Measurements from ENCODE around the gene ASB10. TPM values are rescaled to one million over a fixed set of nuclear protein-coding genes. Genes with fewer than 3 reads are reported as not detected.

ASB10 gene
- polyA plus RNA-seq, 2 of the 4 experiments (the other 2 are of a cell fraction): not detected

DNA sequence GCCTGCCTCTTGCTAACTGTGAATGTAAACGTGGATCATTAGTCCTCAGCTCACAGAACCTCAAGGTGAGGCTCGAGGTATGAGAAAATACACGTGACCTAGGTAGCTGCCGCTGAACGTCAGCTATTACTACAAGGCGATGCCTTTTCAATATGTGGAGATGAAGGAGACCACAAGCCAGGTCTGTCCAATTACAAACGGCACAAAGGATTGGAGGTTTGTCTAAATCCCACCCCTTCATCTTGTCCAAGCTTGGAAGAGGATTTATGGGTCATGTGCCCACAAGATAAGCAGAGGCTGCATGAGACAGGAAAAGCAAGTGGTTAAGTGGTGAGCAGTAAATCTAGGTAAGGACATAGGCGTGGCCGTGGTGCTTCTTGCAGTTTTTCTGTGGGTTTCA lies 19.9 kb upstream of the ASB10 start (continued):
- no peak for TF ChIP-seq CTCF (IDR thresholded peaks at IDR 0.05)
- no peak for TF ChIP-seq REST (IDR thresholded peaks at IDR 0.05)
- TF ChIP-seq MAX (IDR thresholded peaks at IDR 0.05): no peak

- Histone ChIP-seq H3K4me2 (no peak overlapping the region), H3K4me1 (no peaks in the 10 kb centered on the region), H3K27ac (no peak overlapping the region), H3K4me3 (no peak overlapping the region), H3K9me3 (no peaks in the 10 kb centered on the region)
- DNase-seq (ENCODE audit: low read depth in 1 of 2, low spot score in 1 of 2) (no peak), ATAC-seq (no peak), FAIRE-seq (no peak)
- TF ChIP-seq NR3C1 (IDR thresholded peaks at IDR 0.05) (no peak), TFCP2L1 (CRISPR knock-in tag; IDR thresholded peaks at IDR 0.05) (no peak), NPAS2 (CRISPR knock-in tag; IDR thresholded peaks at IDR 0.05; ENCODE audit: borderline replicate concordance) (no peak), MAX (IDR thresholded peaks at IDR 0.05) (no peak), RAD21 (conservative IDR thresholded peaks at IDR 0.05 in 1 of 2, IDR thresholded peaks at IDR 0.05 in 1 of 2) (no peak), ZSCAN20 (CRISPR knock-in tag; IDR thresholded peaks at IDR 0.05) (no peak), GATA3 (IDR thresholded peaks at IDR 0.05; ENCODE audit: borderline replicate concordance) (no peak), CBX2 (IDR thresholded peaks at IDR 0.05; ENCODE audit: borderline replicate concordance, low read depth) (no peak), HEYL (CRISPR knock-in tag; IDR thresholded peaks at IDR 0.05) (no peak), FOSB (CRISPR knock-in tag; IDR thresholded peaks at IDR 0.05) (no peak), EHMT2 (IDR thresholded peaks at IDR 0.05; ENCODE audit: low read depth) (no peak), MYC (IDR thresholded peaks at IDR 0.05; ENCODE audit: borderline replicate concordance, low read length) (no peak), SMC3 (IDR thresholded peaks at IDR 0.05) (no peak), ESRRA (IDR thresholded peaks at IDR 0.05; ENCODE audit: borderline replicate concordance, low read length) (no peak), JUNB (IDR thresholded peaks at IDR 0.05) (no peak), PHF8 (IDR thresholded peaks at IDR 0.05; ENCODE audit: borderline replicate concordance, low read depth) (no peak)
- TF ChIP-seq, protein P1, sequence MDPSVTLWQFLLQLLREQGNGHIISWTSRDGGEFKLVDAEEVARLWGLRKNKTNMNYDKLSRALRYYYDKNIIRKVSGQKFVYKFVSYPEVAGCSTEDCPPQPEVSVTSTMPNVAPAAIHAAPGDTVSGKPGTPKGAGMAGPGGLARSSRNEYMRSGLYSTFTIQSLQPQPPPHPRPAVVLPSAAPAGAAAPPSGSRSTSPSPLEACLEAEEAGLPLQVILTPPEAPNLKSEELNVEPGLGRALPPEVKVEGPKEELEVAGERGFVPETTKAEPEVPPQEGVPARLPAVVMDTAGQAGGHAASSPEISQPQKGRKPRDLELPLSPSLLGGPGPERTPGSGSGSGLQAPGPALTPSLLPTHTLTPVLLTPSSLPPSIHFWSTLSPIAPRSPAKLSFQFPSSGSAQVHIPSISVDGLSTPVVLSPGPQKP (IDR thresholded peaks at IDR 0.05; ENCODE audit: low read depth, low read length): no peak
- ChIA-PET CTCF (interaction anchor here (0.7 to 1.4 kb wide), 5 partner anchors 37 to 145 kb away, joined by 3 to 5 read pairs (median 3); no protein-coding TSS in a partner anchor), POLR2A (no interaction called here)
- 50% methylated on average over 6 of the region's 6 CpGs for WGBS (ENCODE audit: missing lambda C conversion rate)
Measured at GRCh38 chr7:151205730-151206129, 18.7 kb upstream of the ASB10 start.

Measured in A549 (cell line).